OCI-LY1 (cell line): Measurements from ENCODE around the gene MSRB3.

ENCODE experiments used
- EZH2 ChIP-seq: fragments of 200-600 bp; sonication (generic), shearing (Covaris generic); IDR thresholded peaks from 2 replicates; pipeline ENCODE4 v1.8.0; 2017; ENCODE audit warnings: borderline replicate concordance, mixed run types, mild to moderate bottlenecking, antibody characterized with exemption, low read length, moderate library complexity, mixed read lengths
- TF ChIP-seq, protein P1 (sequence below): fragments of 200-600 bp; sonication (generic), shearing (Covaris generic); IDR thresholded peaks from 2 replicates; pipeline ENCODE4 v1.5.1; 2017; ENCODE audit warnings: mild to moderate bottlenecking, antibody characterized with exemption, low read length, moderate library complexity, mixed read lengths

DNA sequence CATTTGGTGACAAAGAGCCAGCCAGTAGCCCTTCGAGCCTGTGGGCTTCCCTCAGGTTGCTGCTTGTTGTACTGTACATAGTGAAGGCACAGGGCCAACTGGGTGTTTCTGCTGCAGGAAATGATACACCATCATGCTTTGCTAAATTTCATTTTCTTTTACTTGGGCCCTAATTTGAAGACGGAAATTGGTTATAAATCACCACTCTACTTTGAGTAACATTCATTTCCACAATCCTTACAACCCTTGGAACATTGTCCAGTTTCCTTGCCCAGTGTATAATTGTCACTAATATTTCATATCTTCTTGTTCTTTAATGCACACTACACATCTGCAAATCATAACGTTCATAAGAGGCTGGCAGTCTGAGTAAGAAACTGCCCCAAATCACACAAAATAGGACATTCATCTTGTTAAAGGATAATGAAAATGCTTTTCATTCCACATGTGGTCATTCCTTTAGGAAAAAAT, 30.2 kb downstream of the MSRB3 start:
- TF ChIP-seq, protein P1, sequence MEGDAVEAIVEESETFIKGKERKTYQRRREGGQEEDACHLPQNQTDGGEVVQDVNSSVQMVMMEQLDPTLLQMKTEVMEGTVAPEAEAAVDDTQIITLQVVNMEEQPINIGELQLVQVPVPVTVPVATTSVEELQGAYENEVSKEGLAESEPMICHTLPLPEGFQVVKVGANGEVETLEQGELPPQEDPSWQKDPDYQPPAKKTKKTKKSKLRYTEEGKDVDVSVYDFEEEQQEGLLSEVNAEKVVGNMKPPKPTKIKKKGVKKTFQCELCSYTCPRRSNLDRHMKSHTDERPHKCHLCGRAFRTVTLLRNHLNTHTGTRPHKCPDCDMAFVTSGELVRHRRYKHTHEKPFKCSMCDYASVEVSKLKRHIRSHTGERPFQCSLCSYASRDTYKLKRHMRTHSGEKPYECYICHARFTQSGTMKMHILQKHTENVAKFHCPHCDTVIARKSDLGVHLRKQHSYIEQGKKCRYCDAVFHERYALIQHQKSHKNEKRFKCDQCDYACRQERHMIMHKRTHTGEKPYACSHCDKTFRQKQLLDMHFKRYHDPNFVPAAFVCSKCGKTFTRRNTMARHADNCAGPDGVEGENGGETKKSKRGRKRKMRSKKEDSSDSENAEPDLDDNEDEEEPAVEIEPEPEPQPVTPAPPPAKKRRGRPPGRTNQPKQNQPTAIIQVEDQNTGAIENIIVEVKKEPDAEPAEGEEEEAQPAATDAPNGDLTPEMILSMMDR: no peak
- no peak for TF ChIP-seq EZH2
